MM.1S (cell line): ENCODE measurements around the gene EFCAB6.

Source experiments
- DNase-seq: peaks from one replicate; pipeline ENCODE4 v3.0.0-alpha.2; 2015
- H2AFZ ChIP-seq: fragments of 300-600 bp; sonication (generic); 2 replicates; pipeline ENCODE4 v1.6.0; 2016; ENCODE audit warnings: antibody characterized with exemption, low read length
- H3F3A ChIP-seq: fragments of 300-600 bp; sonication (generic); 2 replicates; pipeline ENCODE4 v1.6.1; 2016; ENCODE audit warnings: mild to moderate bottlenecking, antibody characterized with exemption, low read length, moderate library complexity, mixed read lengths; ENCODE audit not compliant: insufficient read depth
- H3K27ac ChIP-seq: fragments of 300-600 bp; sonication (generic); 2 replicates; pipeline ENCODE4 v1.5.1; 2016; ENCODE audit warnings: mild to moderate bottlenecking, low read length
- H3K27me3 ChIP-seq: fragments of 300-600 bp; sonication (generic); replicated peaks from 2 replicates; pipeline ENCODE4 v1.6.0; 2016; ENCODE audit warnings: low read length; ENCODE audit not compliant: insufficient read depth
- H3K36me3 ChIP-seq: fragments of 300-600 bp; sonication (generic); replicated peaks from 2 replicates; pipeline ENCODE4 v1.6.1; 2016; ENCODE audit warnings: mild to moderate bottlenecking, low read length, mixed read lengths; ENCODE audit not compliant: insufficient read depth
- H3K4me1 ChIP-seq: fragments of 300-600 bp; sonication (generic); 2 replicates; pipeline ENCODE4 v1.6.1; 2016; ENCODE audit warnings: low read length, mixed read lengths
- H3K4me2 ChIP-seq: fragments of 300-600 bp; sonication (generic); 2 replicates; pipeline ENCODE4 v1.6.0; 2016; ENCODE audit warnings: low read depth, low read length
- H3K4me3 ChIP-seq: fragments of 300-600 bp; sonication (generic); 2 replicates; pipeline ENCODE4 v1.5.1; 2016; ENCODE audit warnings: low read length, mixed read lengths
- H3K79me2 ChIP-seq: fragments of 300-600 bp; sonication (generic); 2 replicates; pipeline ENCODE4 v1.6.1; 2016; ENCODE audit warnings: mixed run types, low read length, mixed read lengths
- H3K9ac ChIP-seq: fragments of 300-600 bp; sonication (generic); 2 replicates; pipeline ENCODE4 v1.6.1; 2016; ENCODE audit warnings: low read length, mixed read lengths
- H3K9me2 ChIP-seq: fragments of 300-600 bp; sonication (generic); replicated peaks from 2 replicates; pipeline ENCODE4 v1.6.1; 2016; ENCODE audit warnings: mild to moderate bottlenecking, low read length, mixed read lengths; ENCODE audit not compliant: insufficient read depth
- H3K9me3 ChIP-seq: fragments of 300-600 bp; sonication (generic); replicated peaks from 2 replicates; pipeline ENCODE4 v1.6.1; 2016; ENCODE audit warnings: mild to moderate bottlenecking, low read length, mixed read lengths; ENCODE audit not compliant: insufficient read depth
- H4K20me1 ChIP-seq: fragments of 300-600 bp; sonication (generic); 2 replicates; pipeline ENCODE4 v1.6.1; 2016; ENCODE audit warnings: mild to moderate bottlenecking, low read length, moderate library complexity, mixed read lengths; ENCODE audit not compliant: insufficient read depth
- CTCF ChIP-seq: fragments of 300-600 bp; sonication (generic); IDR thresholded peaks from 2 replicates; pipeline ENCODE4 v1.5.1; 2016; ENCODE audit warnings: antibody characterized with exemption, low read length, mixed read lengths
- EZH2 ChIP-seq: fragments of 300-600 bp; sonication (generic); optimal IDR thresholded peaks from 2 replicates; pipeline ENCODE3; 2017; ENCODE audit warnings: low read depth, mild to moderate bottlenecking, antibody characterized with exemption, low read length, mixed read lengths
- EZH2phosphoT487 ChIP-seq: fragments of 300-600 bp; sonication (generic); IDR thresholded peaks from 2 replicates; pipeline ENCODE4 v1.6.1; 2018; ENCODE audit warnings: antibody characterized with exemption, low read length

EFCAB6 gene

GRCh38 chr22:43852573-43853327 lies 40.6 kb upstream of the EFCAB6 start:
- no peak overlapping the region for H3K4me3 ChIP-seq
- no peak overlapping the region for H3K9ac ChIP-seq
- H3K9me3 ChIP-seq = no peaks in the 10 kb centered on the region
- TF ChIP-seq EZH2 (no peak), CTCF (no peak), EZH2phosphoT487 (no peak)
- no peak overlapping the region for H2AFZ ChIP-seq
- no peaks in the 10 kb centered on the region for H3K9me2 ChIP-seq
- no peak overlapping the region for H3K4me2 ChIP-seq
- H3K36me3 ChIP-seq = no peaks in the 10 kb centered on the region
- no peak overlapping the region for H3K27ac ChIP-seq
- no peaks in the 10 kb centered on the region for H3K4me1 ChIP-seq
- H4K20me1 ChIP-seq = no peaks in the 10 kb centered on the region
- H3K27me3 ChIP-seq = peaks cover 95% of the 10 kb centered on the region
- no peaks in the 10 kb centered on the region for H3F3A ChIP-seq
- DNase-seq = no peak
- no peaks in the 10 kb centered on the region for H3K79me2 ChIP-seq

GRCh38 chr22:43851979-43852307 lies 39.8 kb upstream of the EFCAB6 start:
- DNase-seq = no peak
- Histone ChIP-seq H3K4me2 (no peak overlapping the region), H3K79me2 (no peaks in the 10 kb centered on the region), H3K36me3 (no peaks in the 10 kb centered on the region), H3F3A (no peaks in the 10 kb centered on the region), H3K9me3 (no peaks in the 10 kb centered on the region), H4K20me1 (no peaks in the 10 kb centered on the region), H3K4me1 (no peaks in the 10 kb centered on the region), H3K4me3 (no peak overlapping the region), H3K9ac (no peak overlapping the region), H3K9me2 (no peaks in the 10 kb centered on the region), H2AFZ (no peak overlapping the region), H3K27me3 (peaks cover 95% of the 10 kb centered on the region), H3K27ac (no peak overlapping the region)
- TF ChIP-seq CTCF (no peak), EZH2phosphoT487 (no peak), EZH2 (no peak)

GRCh38 chr22:43851058-43851978 lies 39.2 kb upstream of the EFCAB6 start:
- Histone ChIP-seq H3K4me2 (no peak overlapping the region), H3K9ac (no peak overlapping the region), H3K79me2 (no peaks in the 10 kb centered on the region), H3K27ac (no peak overlapping the region), H4K20me1 (no peaks in the 10 kb centered on the region), H3K27me3 (peaks cover 95% of the 10 kb centered on the region), H3K9me3 (no peaks in the 10 kb centered on the region), H3F3A (no peaks in the 10 kb centered on the region), H2AFZ (no peak overlapping the region), H3K4me3 (no peak overlapping the region), H3K36me3 (no peaks in the 10 kb centered on the region), H3K4me1 (no peaks in the 10 kb centered on the region), H3K9me2 (no peaks in the 10 kb centered on the region)
- no peak for DNase-seq
- no peak for TF ChIP-seq EZH2
- no peak for TF ChIP-seq EZH2phosphoT487
- no peak for TF ChIP-seq CTCF
